Panc1 (cell line): ENCODE data around the gene PLEKHG5.

Experiments
- CTCF ChIP-seq: fragments of 450-650 bp; IDR thresholded peaks from 2 replicates; pipeline ENCODE4 v1.5.1; 2017; ENCODE audit warnings: mild to moderate bottlenecking
- POLR2AphosphoS5 ChIP-seq: IDR thresholded peaks from 2 replicates; pipeline ENCODE4 v1.6.1; 2012; ENCODE audit warnings: mild to moderate bottlenecking, low read depth, low read length, moderate library complexity
- SIN3A ChIP-seq: IDR thresholded peaks from 2 replicates; pipeline ENCODE4 v1.6.1; 2012; ENCODE audit warnings: low read depth, mild to moderate bottlenecking, low read length, moderate library complexity, borderline replicate concordance; ENCODE audit not compliant: insufficient read depth

GRCh38 chr1:6424619-6425593 lies 66.6 kb downstream of the PLEKHG5 start, which contains the start of gene ESPN:
- TF ChIP-seq CTCF (no peak), SIN3A (no peak), POLR2AphosphoS5 (no peak; the same call in 1 of the 2 replicates)
